Nephron progenitor cell (in vitro differentiated cells): ENCODE data around the gene RAB36.

Experiments
- DNase-seq: peaks from one replicate; pipeline ENCODE4 v3.0.0; 2021
- H3K27ac Mint-ChIP-seq: 2 replicates; pipeline ENCODE4 v1.8.0; 2021; ENCODE audit warnings: mild to moderate bottlenecking, moderate library complexity, mixed read lengths
- H3K27me3 Mint-ChIP-seq: 2 replicates; pipeline ENCODE4 v1.8.0; 2021; ENCODE audit warnings: mild to moderate bottlenecking, low read depth, mixed read lengths; ENCODE audit not compliant: poor library complexity
- H3K36me3 Mint-ChIP-seq: 2 replicates; pipeline ENCODE4 v1.8.0; 2021; ENCODE audit warnings: low read depth, mixed read lengths
- H3K4me1 Mint-ChIP-seq: 2 replicates; pipeline ENCODE4 v1.8.0; 2021; ENCODE audit warnings: mixed read lengths
- H3K4me3 Mint-ChIP-seq: 2 replicates; pipeline ENCODE4 v1.8.0; 2021; ENCODE audit warnings: mild to moderate bottlenecking, moderate library complexity, mixed read lengths
- H3K9me3 Mint-ChIP-seq: 2 replicates; pipeline ENCODE4 v1.8.0; 2021; ENCODE audit warnings: mild to moderate bottlenecking, moderate library complexity, mixed read lengths
- TF ChIP-seq, protein P1 (sequence below): fragments of 200-600 bp; sonication (generic); IDR thresholded peaks from 2 replicates; pipeline ENCODE4 v1.5.0; 2021; ENCODE audit warnings: antibody characterized with exemption

The RAB36 gene

DNA sequence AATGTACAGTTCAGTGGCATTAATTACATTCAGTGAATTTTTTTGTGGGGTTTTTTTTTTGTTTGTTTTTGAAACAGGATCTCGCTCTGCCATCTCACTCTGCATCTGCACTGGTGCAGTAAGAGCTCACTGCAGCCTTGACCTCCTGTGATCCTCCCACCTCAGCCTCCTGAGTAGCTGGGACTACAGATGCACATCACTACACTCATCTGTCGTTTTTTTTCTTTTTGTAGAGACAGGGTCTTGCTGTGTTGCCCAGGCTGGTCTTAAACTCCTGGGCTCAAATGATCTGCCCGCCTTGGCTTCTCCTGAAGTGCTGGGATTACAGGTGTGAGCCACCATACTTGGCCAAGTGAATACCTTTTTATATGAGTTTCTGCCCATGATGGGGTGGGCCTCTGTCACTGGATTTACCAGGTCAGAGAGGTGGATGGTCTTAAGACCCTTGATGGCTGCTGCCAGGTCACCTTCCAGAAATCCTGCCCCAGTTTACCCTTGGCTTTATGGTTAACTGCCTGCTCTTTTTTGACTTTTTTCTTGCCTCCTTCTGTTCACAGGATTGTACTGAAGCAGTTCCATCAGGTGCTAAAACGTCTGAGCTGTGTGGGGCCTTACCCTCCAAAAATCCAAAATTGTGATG, 57.7 kb downstream of the RAB36 start:
- H3K27me3 Mint-ChIP-seq, result no peaks in the 10 kb centered on the region
- no peak overlapping the region for H3K4me3 Mint-ChIP-seq
- TF ChIP-seq, protein P1, sequence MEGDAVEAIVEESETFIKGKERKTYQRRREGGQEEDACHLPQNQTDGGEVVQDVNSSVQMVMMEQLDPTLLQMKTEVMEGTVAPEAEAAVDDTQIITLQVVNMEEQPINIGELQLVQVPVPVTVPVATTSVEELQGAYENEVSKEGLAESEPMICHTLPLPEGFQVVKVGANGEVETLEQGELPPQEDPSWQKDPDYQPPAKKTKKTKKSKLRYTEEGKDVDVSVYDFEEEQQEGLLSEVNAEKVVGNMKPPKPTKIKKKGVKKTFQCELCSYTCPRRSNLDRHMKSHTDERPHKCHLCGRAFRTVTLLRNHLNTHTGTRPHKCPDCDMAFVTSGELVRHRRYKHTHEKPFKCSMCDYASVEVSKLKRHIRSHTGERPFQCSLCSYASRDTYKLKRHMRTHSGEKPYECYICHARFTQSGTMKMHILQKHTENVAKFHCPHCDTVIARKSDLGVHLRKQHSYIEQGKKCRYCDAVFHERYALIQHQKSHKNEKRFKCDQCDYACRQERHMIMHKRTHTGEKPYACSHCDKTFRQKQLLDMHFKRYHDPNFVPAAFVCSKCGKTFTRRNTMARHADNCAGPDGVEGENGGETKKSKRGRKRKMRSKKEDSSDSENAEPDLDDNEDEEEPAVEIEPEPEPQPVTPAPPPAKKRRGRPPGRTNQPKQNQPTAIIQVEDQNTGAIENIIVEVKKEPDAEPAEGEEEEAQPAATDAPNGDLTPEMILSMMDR, result no peak
- H3K36me3 Mint-ChIP-seq, result peaks cover 30% of the 10 kb centered on the region
- H3K4me1 Mint-ChIP-seq, result peaks cover 88% of the 10 kb centered on the region
- no peaks in the 10 kb centered on the region for H3K9me3 Mint-ChIP-seq
- no peak for DNase-seq
- H3K27ac Mint-ChIP-seq, result no peak overlapping the region

DNA sequence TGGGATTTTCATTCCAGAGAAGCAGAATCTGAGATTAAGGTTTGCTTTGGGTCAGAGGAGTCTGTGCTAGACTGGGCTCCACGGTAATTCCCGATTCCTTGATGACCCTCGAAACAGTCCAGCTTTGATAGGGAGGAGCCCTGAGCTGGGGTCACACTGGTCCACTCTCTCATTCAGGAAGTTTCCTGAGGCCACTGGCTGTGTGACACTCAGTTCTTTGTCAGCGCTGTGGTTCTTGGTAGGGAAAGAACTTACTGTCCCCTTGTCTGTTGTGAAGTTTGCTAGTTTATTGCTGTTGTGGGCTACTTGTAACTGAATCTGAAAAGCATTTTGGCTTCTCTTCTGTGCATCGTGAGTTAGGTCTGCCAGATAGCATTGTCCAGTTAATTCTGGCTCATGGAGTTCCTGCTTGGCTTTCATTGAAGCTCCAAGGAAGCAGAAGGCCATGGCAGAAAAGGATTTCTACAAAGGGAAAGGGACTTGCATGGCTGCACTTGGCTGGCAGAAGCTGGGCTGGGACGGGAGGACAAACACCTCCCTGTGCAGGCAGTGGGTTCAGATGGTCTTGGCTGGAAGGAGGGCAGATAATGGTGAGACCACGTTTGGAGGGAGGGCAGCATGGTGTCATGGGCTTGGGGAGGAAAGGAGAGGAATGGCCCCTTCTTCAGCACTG, 58.3 kb downstream of the RAB36 start:
- no peak for DNase-seq
- Mint-ChIP-seq H3K27ac (no peak overlapping the region), H3K9me3 (no peaks in the 10 kb centered on the region), H3K4me3 (no peak overlapping the region), H3K27me3 (no peaks in the 10 kb centered on the region), H3K4me1 (peaks cover 84% of the 10 kb centered on the region), H3K36me3 (peaks cover 26% of the 10 kb centered on the region)
- TF ChIP-seq, protein P1, result no peak

DNA sequence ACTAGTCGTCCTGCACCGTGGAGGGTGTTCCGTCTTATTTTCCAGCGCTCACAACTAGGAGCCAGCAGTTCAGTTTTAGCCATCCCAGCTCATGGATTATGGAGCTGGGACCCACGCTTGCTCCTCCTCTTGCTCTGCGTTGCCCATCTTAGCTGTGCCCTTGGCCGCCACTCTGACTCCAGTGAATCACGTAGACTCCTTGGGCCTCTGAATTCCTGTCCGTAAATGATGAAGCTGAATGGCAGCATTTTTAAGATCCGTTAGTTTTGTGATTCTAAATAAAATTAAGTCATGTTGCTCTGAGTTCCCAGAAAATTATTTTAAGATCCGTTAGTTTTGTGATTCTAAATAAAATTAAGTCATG, 58.8 kb downstream of the RAB36 start:
- DNase-seq, result no peak
- Mint-ChIP-seq H3K36me3 (peaks cover 30% of the 10 kb centered on the region), H3K27me3 (no peaks in the 10 kb centered on the region), H3K27ac (no peak overlapping the region), H3K4me1 (peaks cover 83% of the 10 kb centered on the region), H3K4me3 (no peak overlapping the region), H3K9me3 (no peaks in the 10 kb centered on the region)
- TF ChIP-seq, protein P1, result no peak

DNA sequence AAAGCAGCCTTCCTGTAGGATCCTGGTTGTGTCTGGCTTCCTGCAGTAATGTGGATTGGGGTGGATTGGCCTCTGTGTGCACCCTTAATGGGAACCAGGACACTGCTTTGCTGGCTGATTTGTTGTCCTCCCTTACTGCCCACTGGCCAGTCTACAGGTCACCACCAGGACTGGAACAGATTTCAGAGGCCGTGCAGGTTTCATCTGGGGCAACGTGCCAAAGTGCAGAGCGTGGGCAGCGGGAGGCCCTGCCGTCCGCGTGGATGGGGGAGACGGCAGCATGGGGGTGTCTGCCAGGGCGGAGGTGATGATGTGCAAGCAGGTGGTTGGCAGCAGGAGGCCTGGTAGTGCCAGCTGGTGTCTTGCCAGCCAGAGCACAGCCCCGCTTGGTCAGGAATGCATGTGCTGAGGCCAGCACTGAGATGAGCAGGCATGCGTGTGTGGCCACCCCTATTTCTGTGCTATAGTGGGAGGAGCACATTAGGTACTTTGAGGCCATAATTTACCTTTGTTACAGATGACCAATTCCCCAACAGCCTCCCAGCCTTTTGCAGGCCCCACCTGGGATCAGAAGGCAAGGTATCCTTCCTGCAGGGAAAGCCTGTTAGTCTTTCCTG, 59.4 kb downstream of the RAB36 start:
- Mint-ChIP-seq H3K36me3 (peaks cover 27% of the 10 kb centered on the region), H3K4me1 (peaks cover 78% of the 10 kb centered on the region), H3K27me3 (no peaks in the 10 kb centered on the region), H3K4me3 (no peak overlapping the region), H3K27ac (peak overlapping the region; percentile 39), H3K9me3 (no peaks in the 10 kb centered on the region)
- TF ChIP-seq, protein P1, result no peak
- DNase-seq, result no peak

DNA sequence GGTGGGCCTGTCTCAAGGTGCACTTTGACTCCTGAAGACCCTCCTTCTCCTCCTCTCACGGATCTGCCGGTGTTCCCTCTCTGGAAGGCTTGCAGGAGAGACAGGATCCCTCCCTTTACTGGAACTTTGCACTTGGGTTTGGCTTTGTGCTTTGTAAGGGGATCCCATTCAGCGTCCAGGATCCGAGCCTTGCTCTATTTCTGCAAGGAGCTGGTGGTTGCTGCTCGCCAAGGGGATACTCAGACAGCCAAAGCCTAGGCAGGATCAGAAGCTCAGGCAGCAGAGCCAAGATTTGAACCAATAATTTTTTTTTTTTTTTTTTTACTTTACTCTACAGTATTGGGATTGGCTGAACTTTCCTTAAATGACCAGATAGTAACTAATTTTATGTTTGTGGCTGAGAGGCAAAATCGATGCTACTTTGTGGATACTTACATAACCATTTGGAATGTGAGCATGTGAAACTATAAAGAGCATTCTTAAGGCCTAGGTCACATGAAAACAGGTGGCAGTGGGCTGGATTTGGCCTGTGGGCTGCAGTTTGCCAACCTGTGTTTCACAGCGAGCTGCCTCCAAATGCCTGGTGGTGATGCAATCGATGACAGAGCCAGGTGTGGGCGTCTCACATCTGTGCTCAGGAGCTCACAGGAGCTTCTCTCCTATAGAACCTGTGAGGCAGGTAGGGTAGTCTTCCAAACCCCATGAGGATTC, 60.2 kb downstream of the RAB36 start:
- Mint-ChIP-seq H3K9me3 (no peaks in the 10 kb centered on the region), H3K27ac (peak overlapping the region; percentile 39), H3K27me3 (no peaks in the 10 kb centered on the region), H3K4me3 (no peak overlapping the region), H3K36me3 (peaks cover 29% of the 10 kb centered on the region), H3K4me1 (peaks cover 70% of the 10 kb centered on the region)
- no peak for DNase-seq
- TF ChIP-seq, protein P1, result no peak
